CD14-positive monocyte (primary cell): ENCODE results near the gene ANKRD1. TPM values are rescaled to one million over a fixed set of nuclear protein-coding genes. Genes with fewer than 3 reads are reported as not detected.

Source experiments
- DNase-seq, 3 donors: peaks; one replicate each; pipeline ENCODE4 v3.0.0-alpha.2; 2011 to 2022
- H2AFZ ChIP-seq: 2 replicates; pipeline ENCODE4 v1.6.0; 2012; ENCODE audit warnings: mild to moderate bottlenecking, low read depth, low read length, inconsistent platforms; ENCODE audit not compliant: insufficient read depth, poor library complexity, severe bottlenecking
- H3K27ac ChIP-seq, 2 donors: 1 replicate in 1 of 2; 2 replicates in 1 of 2; pipeline ENCODE4 v1.5.1; 2012 to 2013; ENCODE audit warnings: low read length in 2 of 2, control low read depth in 1 of 2, inconsistent platforms in 1 of 2, low read depth in 1 of 2, mild to moderate bottlenecking in 1 of 2
- H3K27me3 ChIP-seq, 2 donors: one replicate each; pipeline versions ENCODE4 v1.6.0 to v1.6.1; 2011 to 2013; ENCODE audit warnings: low read length in 2 of 2; ENCODE audit not compliant: control insufficient read depth in 2 of 2, insufficient read depth in 2 of 2
- H3K36me3 ChIP-seq, 2 donors: replicated peaks in 1 of 2; 1 replicate in 1 of 2; 2 replicates in 1 of 2; pipeline versions ENCODE4 v1.5.1 to v1.6.1; 2012 to 2013; ENCODE audit warnings: low read length in 2 of 2, control low read depth in 1 of 2, inconsistent platforms in 1 of 2, mild to moderate bottlenecking in 1 of 2; ENCODE audit not compliant: insufficient read depth in 2 of 2, control insufficient read depth in 1 of 2
- H3K4me1 ChIP-seq, 2 donors: 1 replicate in 1 of 2; 2 replicates in 1 of 2; pipeline versions ENCODE4 v1.5.1 to v1.6.1; 2012 to 2013; ENCODE audit warnings: low read length in 2 of 2, control low read depth in 1 of 2, inconsistent platforms in 1 of 2, mild to moderate bottlenecking in 1 of 2, moderate library complexity in 1 of 2; ENCODE audit not compliant: insufficient read depth in 2 of 2, control insufficient read depth in 1 of 2
- H3K4me2 ChIP-seq: replicated peaks from 2 replicates; pipeline ENCODE3; 2012; ENCODE audit warnings: low read length, moderate library complexity, mild to moderate bottlenecking; ENCODE audit not compliant: poor library complexity, severe bottlenecking; ENCODE audit errors: extremely low read depth
- H3K4me3 ChIP-seq, 3 experiments: fragments of 200-600 bp in 1 of 3; sonication (generic) in 1 of 3; replicated peaks in 1 of 3; 1 replicate in 2 of 3; 2 replicates in 1 of 3; pipeline ENCODE4 v1.5.1; 2011 to 2013; ENCODE audit warnings: low read length in 3 of 3, mild to moderate bottlenecking in 3 of 3, control low read depth in 2 of 3, low read depth in 2 of 3, inconsistent platforms in 1 of 3, moderate library complexity in 1 of 3
- H3K79me2 ChIP-seq: 2 replicates; pipeline ENCODE4 v1.6.0; 2012; ENCODE audit warnings: mild to moderate bottlenecking, control low read depth, inconsistent platforms, low read length, moderate library complexity; ENCODE audit not compliant: insufficient read depth
- H3K9ac ChIP-seq: 2 replicates; pipeline ENCODE4 v1.6.0; 2017; ENCODE audit warnings: low read length, mild to moderate bottlenecking; ENCODE audit not compliant: insufficient read depth, poor library complexity, severe bottlenecking
- H3K9me3 ChIP-seq, 2 donors: replicated peaks in 1 of 2; 1 replicate in 1 of 2; 2 replicates in 1 of 2; pipeline versions ENCODE4 v1.5.1 to v1.6.1; 2012 to 2013; ENCODE audit warnings: low read length in 2 of 2, control low read depth in 1 of 2; ENCODE audit not compliant: control insufficient read depth in 1 of 2, insufficient read depth in 1 of 2
- H4K20me1 ChIP-seq: 2 replicates; pipeline ENCODE4 v1.6.0; 2012; ENCODE audit warnings: mild to moderate bottlenecking, low read length, control low read depth, moderate library complexity; ENCODE audit not compliant: insufficient read depth
- H3K27ac Mint-ChIP-seq, 7 donors: one replicate each; pipeline ENCODE4 v1.8.0; 2020; ENCODE audit warnings: mild to moderate bottlenecking in 7 of 7, mixed read lengths in 7 of 7, moderate library complexity in 6 of 7, inconsistent platforms in 2 of 7
- H3K27me3 Mint-ChIP-seq, 3 donors: one replicate each; pipeline ENCODE4 v1.8.0; 2021 to 2022; ENCODE audit warnings: low read depth in 3 of 3, mild to moderate bottlenecking in 3 of 3, mixed read lengths in 3 of 3, moderate library complexity in 3 of 3, inconsistent platforms in 1 of 3
- H3K36me3 Mint-ChIP-seq, 2 donors: one replicate each; pipeline ENCODE4 v1.8.0; 2020; ENCODE audit warnings: mixed read lengths in 2 of 2, inconsistent platforms in 1 of 2, mild to moderate bottlenecking in 1 of 2
- H3K4me1 Mint-ChIP-seq: one replicate; pipeline ENCODE4 v1.8.0; 2020; ENCODE audit warnings: mild to moderate bottlenecking, mixed read lengths
- H3K4me3 Mint-ChIP-seq, 2 donors: one replicate each; pipeline ENCODE4 v1.8.0; 2020; ENCODE audit warnings: mild to moderate bottlenecking in 2 of 2, mixed read lengths in 2 of 2, moderate library complexity in 1 of 2
- H3K9me3 Mint-ChIP-seq, 7 donors: one replicate each; pipeline ENCODE4 v1.8.0; 2020 to 2022; ENCODE audit warnings: mixed read lengths in 7 of 7, mild to moderate bottlenecking in 6 of 7, moderate library complexity in 6 of 7, inconsistent platforms in 2 of 7
- CTCF ChIP-seq: fragments of 200-600 bp; IDR thresholded peaks from one replicate; pipeline ENCODE4 v1.8.0; 2022; ENCODE audit warnings: antibody characterized with exemption, mild to moderate bottlenecking
- WGBS: methylation state at CpG from one replicate; pipeline ENCODE4 v1.1.5; 2013; ENCODE audit warnings: missing lambda C conversion rate; ENCODE audit not compliant: insufficient coverage; 5-methylcytosine and 5-hydroxymethylcytosine counted together
- intact Hi-C, 2 donors: fragments of 100-400 bp; cut with micrococcal nuclease; formaldehyde crosslinking; loops; one replicate each; pipeline versions ENCODE4 v1.15.0 to v1.15.1; 2023
- polyA plus RNA-seq, 3 donors: library from polyadenylated mRNA; depleted of rRNA in 1 of 3; unstranded in 2 of 3; stranded (reverse) in 1 of 3; fragments of 300-500 nt in 2 of 3; fragments of >200 nt in 1 of 3; fragmentation: Illumina TruSeq in 2 of 3; gene quantifications; 1 replicate in 2 of 3; 2 replicates in 1 of 3; pipeline ENCODE4 v1.2.3, GENCODE V29; 2012 to 2021

ANKRD1 gene
- polyA plus RNA-seq, 3 donors: not detected

- peaks cover 33% of the 10 kb centered on the region for H3K79me2 ChIP-seq
- H4K20me1 ChIP-seq: no peaks in the 10 kb centered on the region
- H3K4me2 ChIP-seq: peak within 1 kb of the TSS; percentile 96
- H2AFZ ChIP-seq: peak within 1 kb of the TSS; percentile 99
- no peak for TF ChIP-seq CTCF
- DNase-seq: peak; percentile 61 to 69 (median 66)
- 0% methylated on average over 42 of the region's 43 CpGs for WGBS
- H3K27me3 ChIP-seq: peaks cover 2 to 3% of the 10 kb centered on the region in 2 donors
- intact Hi-C loops: no loop called here
- peaks cover 0 to 11% of the 10 kb centered on the region in 2 donors for H3K9me3 ChIP-seq
- Mint-ChIP-seq H3K9me3 (peaks cover 5 to 13% (median 10%) of the 10 kb centered on the region in 7 donors), H3K27me3 (peaks cover 4 to 17% (median 10%) of the 10 kb centered on the region in 3 donors), H3K4me3 (peak within 1 kb of the TSS; percentile 98), H3K36me3 (peaks cover 12 to 18% of the 10 kb centered on the region in 2 donors), H3K27ac (peak within 1 kb of the TSS; percentile 65 to 95 (median 91)), H3K4me1 (peaks cover 33% of the 10 kb centered on the region)
- peaks cover 13 to 17% of the 10 kb centered on the region in 2 donors for H3K36me3 ChIP-seq
- peak within 1 kb of the TSS; percentile 34 to 87 for H3K27ac ChIP-seq
- H3K9ac ChIP-seq: peak within 1 kb of the TSS; percentile 77
- H3K4me1 ChIP-seq: peaks cover 17 to 33% of the 10 kb centered on the region in 2 donors
- peak within 1 kb of the TSS; percentile 64 to 97 (median 87) for H3K4me3 ChIP-seq
These were observed 48.9 kb downstream of the ANKRD1 start, which contains the start of gene RPP30 for GRCh38 chr10:90871766-90872647. TSS of gene RPP30 (plus strand) at chr10:90871974. CDS start at chr10:90871987, 13 bp downstream.

GRCh38 chr10:90871279-90871765, 49.6 kb downstream of the ANKRD1 start:
- H3K9me3 Mint-ChIP-seq: peaks cover 5 to 13% (median 10%) of the 10 kb centered on the region in 7 donors
- H4K20me1 ChIP-seq: no peaks in the 10 kb centered on the region
- H3K4me1 Mint-ChIP-seq: peaks cover 33% of the 10 kb centered on the region
- peak overlapping the region; percentile 64 to 97 (median 87) for H3K4me3 ChIP-seq
- DNase-seq: peak in 2 of 3 donors; percentile 47 to 50
- peak overlapping the region in 1 of 2 donors; percentile 87 for H3K27ac ChIP-seq
- 0% methylated on average over 4 of the region's 14 CpGs for WGBS
- peaks cover 17 to 33% of the 10 kb centered on the region in 2 donors for H3K4me1 ChIP-seq
- H3K4me3 Mint-ChIP-seq: peak overlapping the region; percentile 98
- H3K27me3 ChIP-seq: peaks cover 2 to 4% of the 10 kb centered on the region in 2 donors
- peaks cover 6 to 21% (median 12%) of the 10 kb centered on the region in 3 donors for H3K27me3 Mint-ChIP-seq
- H3K4me2 ChIP-seq: peak overlapping the region; percentile 96
- H3K9me3 ChIP-seq: peaks cover 0 to 11% of the 10 kb centered on the region in 2 donors
- intact Hi-C loops: no loop called here
- H3K36me3 ChIP-seq: peaks cover 6 to 11% of the 10 kb centered on the region in 2 donors
- no peak overlapping the region for H3K9ac ChIP-seq
- H3K79me2 ChIP-seq: peaks cover 33% of the 10 kb centered on the region
- peaks cover 7 to 11% of the 10 kb centered on the region in 2 donors for H3K36me3 Mint-ChIP-seq
- H2AFZ ChIP-seq: peak overlapping the region; percentile 99
- peak overlapping the region in 2 of 7 donors; percentile 18 to 51 for H3K27ac Mint-ChIP-seq
- peak; percentile 64 for TF ChIP-seq CTCF
